HUES48 (cell line): ENCODE data around the gene AADACL2.

Experiments
- H3K27ac ChIP-seq: one replicate; pipeline ENCODE4 v1.7.0; 2013; ENCODE audit warnings: low read depth, low read length, inconsistent platforms
- H3K27me3 ChIP-seq: 2 replicates; pipeline ENCODE4 v1.6.1; 2013; ENCODE audit warnings: mild to moderate bottlenecking, low read length; ENCODE audit not compliant: control insufficient read depth, insufficient read depth
- H3K36me3 ChIP-seq: 2 replicates; pipeline ENCODE4 v1.6.1; 2013; ENCODE audit warnings: low read length; ENCODE audit not compliant: control insufficient read depth, insufficient read depth
- H3K4me1 ChIP-seq: 2 replicates; pipeline ENCODE4 v1.6.1; 2013; ENCODE audit warnings: mild to moderate bottlenecking, low read length; ENCODE audit not compliant: control insufficient read depth, insufficient read depth
- H3K4me3 ChIP-seq: 2 replicates; pipeline ENCODE4 v1.5.1; 2013; ENCODE audit warnings: mild to moderate bottlenecking, low read depth, low read length
- H3K9ac ChIP-seq: 2 replicates; pipeline ENCODE4 v1.6.1; 2013; ENCODE audit warnings: mild to moderate bottlenecking, low read depth, low read length, moderate library complexity
- H3K9me3 ChIP-seq: 2 replicates; pipeline ENCODE4 v1.6.1; 2013; ENCODE audit warnings: low read length; ENCODE audit not compliant: control insufficient read depth, insufficient read depth

Gene AADACL2

GRCh38 chr3:151765685-151766084 lies 32.0 kb downstream of the AADACL2 start:
- no peak overlapping the region for H3K27ac ChIP-seq

GRCh38 chr3:151766454-151766853 lies 32.7 kb downstream of the AADACL2 start:
- Histone ChIP-seq H3K9ac (no peak overlapping the region), H3K9me3 (no peaks in the 10 kb centered on the region), H3K27ac (no peak overlapping the region), H3K4me1 (no peaks in the 10 kb centered on the region), H3K36me3 (no peaks in the 10 kb centered on the region), H3K27me3 (no peaks in the 10 kb centered on the region), H3K4me3 (no peak overlapping the region)

More at GRCh38 chr3:151765685-151766084, 32.0 kb downstream of the AADACL2 start:
- Histone ChIP-seq H3K4me3 (no peak overlapping the region), H3K27me3 (no peaks in the 10 kb centered on the region), H3K4me1 (no peaks in the 10 kb centered on the region), H3K36me3 (no peaks in the 10 kb centered on the region), H3K9ac (no peak overlapping the region), H3K9me3 (no peaks in the 10 kb centered on the region)

- no peaks in the 10 kb centered on the region for H3K36me3 ChIP-seq
- H3K27me3 ChIP-seq: no peaks in the 10 kb centered on the region
- no peak overlapping the region for H3K27ac ChIP-seq
- no peaks in the 10 kb centered on the region for H3K4me1 ChIP-seq
- no peak overlapping the region for H3K4me3 ChIP-seq
- H3K9ac ChIP-seq: no peak overlapping the region
- H3K9me3 ChIP-seq: no peaks in the 10 kb centered on the region
Observed at GRCh38 chr3:151768393-151768930, 34.7 kb downstream of the AADACL2 start.

- no peaks in the 10 kb centered on the region for H3K36me3 ChIP-seq
- no peak overlapping the region for H3K27ac ChIP-seq
- no peaks in the 10 kb centered on the region for H3K27me3 ChIP-seq
- no peak overlapping the region for H3K4me3 ChIP-seq
- H3K9me3 ChIP-seq: no peaks in the 10 kb centered on the region
- H3K4me1 ChIP-seq: no peaks in the 10 kb centered on the region
- H3K9ac ChIP-seq: no peak overlapping the region
Observed at GRCh38 chr3:151769175-151769574, 35.4 kb downstream of the AADACL2 start.

- Histone ChIP-seq H3K27me3 (no peaks in the 10 kb centered on the region), H3K9me3 (no peaks in the 10 kb centered on the region), H3K36me3 (no peaks in the 10 kb centered on the region), H3K4me1 (no peaks in the 10 kb centered on the region), H3K9ac (no peak overlapping the region), H3K27ac (no peak overlapping the region), H3K4me3 (no peak overlapping the region)
Observed at GRCh38 chr3:151770956-151771355, 37.2 kb downstream of the AADACL2 start.

GRCh38 chr3:151772825-151773480 lies 39.2 kb downstream of the AADACL2 start:
- no peaks in the 10 kb centered on the region for H3K27me3 ChIP-seq

GRCh38 chr3:151774235-151774634 lies 40.5 kb downstream of the AADACL2 start:
- Histone ChIP-seq H3K4me1 (no peaks in the 10 kb centered on the region), H3K27ac (no peak overlapping the region), H3K4me3 (no peak overlapping the region), H3K36me3 (no peaks in the 10 kb centered on the region), H3K27me3 (no peaks in the 10 kb centered on the region), H3K9ac (no peak overlapping the region), H3K9me3 (no peaks in the 10 kb centered on the region)

More at GRCh38 chr3:151772825-151773480, 39.2 kb downstream of the AADACL2 start:
- no peak overlapping the region for H3K27ac ChIP-seq
- no peaks in the 10 kb centered on the region for H3K36me3 ChIP-seq
- H3K4me3 ChIP-seq: no peak overlapping the region
- H3K9ac ChIP-seq: no peak overlapping the region
- H3K9me3 ChIP-seq: no peaks in the 10 kb centered on the region
- no peaks in the 10 kb centered on the region for H3K4me1 ChIP-seq

GRCh38 chr3:151774910-151775309 lies 41.2 kb downstream of the AADACL2 start:
- no peak overlapping the region for H3K4me3 ChIP-seq
- H3K4me1 ChIP-seq: no peaks in the 10 kb centered on the region
- no peak overlapping the region for H3K9ac ChIP-seq
- no peak overlapping the region for H3K27ac ChIP-seq
- no peaks in the 10 kb centered on the region for H3K9me3 ChIP-seq
- H3K36me3 ChIP-seq: no peaks in the 10 kb centered on the region
- no peaks in the 10 kb centered on the region for H3K27me3 ChIP-seq

GRCh38 chr3:151775314-151776258 lies 41.9 kb downstream of the AADACL2 start:
- no peaks in the 10 kb centered on the region for H3K4me1 ChIP-seq
- no peak overlapping the region for H3K27ac ChIP-seq
- H3K9me3 ChIP-seq: no peaks in the 10 kb centered on the region
- H3K9ac ChIP-seq: no peak overlapping the region
- no peak overlapping the region for H3K4me3 ChIP-seq
- no peaks in the 10 kb centered on the region for H3K36me3 ChIP-seq
- H3K27me3 ChIP-seq: no peaks in the 10 kb centered on the region

- Histone ChIP-seq H3K27ac (no peak overlapping the region), H3K9me3 (no peaks in the 10 kb centered on the region), H3K9ac (no peak overlapping the region), H3K36me3 (no peaks in the 10 kb centered on the region), H3K27me3 (no peaks in the 10 kb centered on the region), H3K4me1 (no peaks in the 10 kb centered on the region), H3K4me3 (no peak overlapping the region)
Observed at GRCh38 chr3:151776259-151776740, 42.6 kb downstream of the AADACL2 start.

GRCh38 chr3:151777880-151778279 lies 44.2 kb downstream of the AADACL2 start:
- Histone ChIP-seq H3K27me3 (no peaks in the 10 kb centered on the region), H3K9me3 (no peaks in the 10 kb centered on the region), H3K36me3 (no peaks in the 10 kb centered on the region), H3K4me3 (no peak overlapping the region), H3K4me1 (no peaks in the 10 kb centered on the region), H3K27ac (no peak overlapping the region), H3K9ac (no peak overlapping the region)
